IMR-90 (cell line): ENCODE results near the gene IL34.

ENCODE experiments used
- CEBPB ChIP-seq: IDR thresholded peaks from 2 replicates; pipeline ENCODE4 v1.6.1; 2012; ENCODE audit warnings: low read depth, low read length, improper control_type of control experiment
- CHD1 ChIP-seq: IDR thresholded peaks from 2 replicates; pipeline ENCODE4 v1.6.1; 2012; ENCODE audit warnings: low read depth, low read length, improper control_type of control experiment
- FOS ChIP-seq: fragments of 150-350 bp; IDR thresholded peaks from 2 replicates; pipeline ENCODE4 v1.6.1; 2016; ENCODE audit warnings: low read depth, low read length
- MAFK ChIP-seq: IDR thresholded peaks from 2 replicates; pipeline ENCODE4 v1.6.1; 2012; ENCODE audit warnings: low read depth, low read length, improper control_type of control experiment
- MXI1 ChIP-seq: IDR thresholded peaks from 2 replicates; pipeline ENCODE4 v1.6.1; 2012; ENCODE audit warnings: low read depth, mild to moderate bottlenecking, low read length, moderate library complexity, borderline replicate concordance
- NFE2L2 ChIP-seq: fragments of 150-350 bp; IDR thresholded peaks from 2 replicates; pipeline ENCODE4 v1.6.1; 2016; ENCODE audit warnings: low read depth, mild to moderate bottlenecking, low read length
- POLR2A ChIP-seq: IDR thresholded peaks from 2 replicates; pipeline ENCODE4 v1.6.1; 2012; ENCODE audit warnings: mild to moderate bottlenecking, low read depth, low read length
- RAD21 ChIP-seq: IDR thresholded peaks from 2 replicates; pipeline ENCODE4 v1.6.1; 2012; ENCODE audit warnings: low read length, improper control_type of control experiment
- RCOR1 ChIP-seq: IDR thresholded peaks from 2 replicates; pipeline ENCODE4 v1.6.1; 2012; ENCODE audit warnings: mild to moderate bottlenecking, low read length, improper control_type of control experiment; ENCODE audit not compliant: insufficient replicate concordance
- RFX5 ChIP-seq: IDR thresholded peaks from 2 replicates; pipeline ENCODE4 v1.8.0; 2012; ENCODE audit warnings: low read depth, mild to moderate bottlenecking, low read length, moderate library complexity
- TF ChIP-seq, protein P1 (sequence below): conservative IDR thresholded peaks from 2 replicates; pipeline ENCODE4 v1.5.1; 2012; ENCODE audit warnings: mild to moderate bottlenecking, low read depth, low read length, improper control_type of control experiment
- TF ChIP-seq, protein P2 (sequence below): fragments of 150-350 bp; IDR thresholded peaks from 2 replicates; pipeline ENCODE4 v1.6.1; 2017; ENCODE audit warnings: mild to moderate bottlenecking, antibody characterized with exemption, low read length, low read depth
- TF ChIP-seq, protein P3 (sequence below): fragments of 150-350 bp; IDR thresholded peaks from 2 replicates; pipeline ENCODE4 v1.6.1; 2016; ENCODE audit warnings: low read depth, mild to moderate bottlenecking, low read length, moderate library complexity, borderline replicate concordance

DNA sequence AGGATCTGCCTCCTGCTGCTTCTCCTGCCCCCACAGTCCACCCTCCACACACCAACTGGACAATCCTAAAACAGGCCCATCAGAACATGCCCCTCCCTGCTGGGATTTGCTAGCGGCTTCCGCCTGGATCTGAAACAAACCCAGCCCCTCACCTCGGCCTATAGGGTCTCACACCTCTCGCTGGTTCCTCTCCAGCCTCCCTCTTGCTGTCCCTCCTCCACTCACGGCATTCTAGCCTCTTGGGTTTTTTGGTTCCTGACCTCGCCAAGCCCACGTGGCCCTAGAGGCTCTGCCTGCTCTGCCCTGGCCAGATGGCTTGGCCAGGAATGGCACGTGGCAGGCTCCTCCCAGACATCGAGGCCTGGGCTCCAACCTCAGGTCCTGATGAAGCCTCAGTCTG, 55.2 kb downstream of the IL34 start:
- TF ChIP-seq, protein P1, sequence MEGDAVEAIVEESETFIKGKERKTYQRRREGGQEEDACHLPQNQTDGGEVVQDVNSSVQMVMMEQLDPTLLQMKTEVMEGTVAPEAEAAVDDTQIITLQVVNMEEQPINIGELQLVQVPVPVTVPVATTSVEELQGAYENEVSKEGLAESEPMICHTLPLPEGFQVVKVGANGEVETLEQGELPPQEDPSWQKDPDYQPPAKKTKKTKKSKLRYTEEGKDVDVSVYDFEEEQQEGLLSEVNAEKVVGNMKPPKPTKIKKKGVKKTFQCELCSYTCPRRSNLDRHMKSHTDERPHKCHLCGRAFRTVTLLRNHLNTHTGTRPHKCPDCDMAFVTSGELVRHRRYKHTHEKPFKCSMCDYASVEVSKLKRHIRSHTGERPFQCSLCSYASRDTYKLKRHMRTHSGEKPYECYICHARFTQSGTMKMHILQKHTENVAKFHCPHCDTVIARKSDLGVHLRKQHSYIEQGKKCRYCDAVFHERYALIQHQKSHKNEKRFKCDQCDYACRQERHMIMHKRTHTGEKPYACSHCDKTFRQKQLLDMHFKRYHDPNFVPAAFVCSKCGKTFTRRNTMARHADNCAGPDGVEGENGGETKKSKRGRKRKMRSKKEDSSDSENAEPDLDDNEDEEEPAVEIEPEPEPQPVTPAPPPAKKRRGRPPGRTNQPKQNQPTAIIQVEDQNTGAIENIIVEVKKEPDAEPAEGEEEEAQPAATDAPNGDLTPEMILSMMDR, result no peak
- no peak for TF ChIP-seq MAFK
- no peak for TF ChIP-seq RCOR1
- no peak for TF ChIP-seq POLR2A
- no peak for TF ChIP-seq CEBPB
- no peak for TF ChIP-seq RFX5
- no peak for TF ChIP-seq MXI1
- TF ChIP-seq, protein P2, sequence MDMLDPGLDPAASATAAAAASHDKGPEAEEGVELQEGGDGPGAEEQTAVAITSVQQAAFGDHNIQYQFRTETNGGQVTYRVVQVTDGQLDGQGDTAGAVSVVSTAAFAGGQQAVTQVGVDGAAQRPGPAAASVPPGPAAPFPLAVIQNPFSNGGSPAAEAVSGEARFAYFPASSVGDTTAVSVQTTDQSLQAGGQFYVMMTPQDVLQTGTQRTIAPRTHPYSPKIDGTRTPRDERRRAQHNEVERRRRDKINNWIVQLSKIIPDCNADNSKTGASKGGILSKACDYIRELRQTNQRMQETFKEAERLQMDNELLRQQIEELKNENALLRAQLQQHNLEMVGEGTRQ, result no peak
- TF ChIP-seq CHD1, result no peak
- TF ChIP-seq, protein P3, sequence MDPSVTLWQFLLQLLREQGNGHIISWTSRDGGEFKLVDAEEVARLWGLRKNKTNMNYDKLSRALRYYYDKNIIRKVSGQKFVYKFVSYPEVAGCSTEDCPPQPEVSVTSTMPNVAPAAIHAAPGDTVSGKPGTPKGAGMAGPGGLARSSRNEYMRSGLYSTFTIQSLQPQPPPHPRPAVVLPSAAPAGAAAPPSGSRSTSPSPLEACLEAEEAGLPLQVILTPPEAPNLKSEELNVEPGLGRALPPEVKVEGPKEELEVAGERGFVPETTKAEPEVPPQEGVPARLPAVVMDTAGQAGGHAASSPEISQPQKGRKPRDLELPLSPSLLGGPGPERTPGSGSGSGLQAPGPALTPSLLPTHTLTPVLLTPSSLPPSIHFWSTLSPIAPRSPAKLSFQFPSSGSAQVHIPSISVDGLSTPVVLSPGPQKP, result no peak
- no peak for TF ChIP-seq FOS
- TF ChIP-seq RAD21, result no peak
- no peak for TF ChIP-seq NFE2L2
